ENCODE measurements around the gene DDR2.

The DDR2 gene

DNA sequence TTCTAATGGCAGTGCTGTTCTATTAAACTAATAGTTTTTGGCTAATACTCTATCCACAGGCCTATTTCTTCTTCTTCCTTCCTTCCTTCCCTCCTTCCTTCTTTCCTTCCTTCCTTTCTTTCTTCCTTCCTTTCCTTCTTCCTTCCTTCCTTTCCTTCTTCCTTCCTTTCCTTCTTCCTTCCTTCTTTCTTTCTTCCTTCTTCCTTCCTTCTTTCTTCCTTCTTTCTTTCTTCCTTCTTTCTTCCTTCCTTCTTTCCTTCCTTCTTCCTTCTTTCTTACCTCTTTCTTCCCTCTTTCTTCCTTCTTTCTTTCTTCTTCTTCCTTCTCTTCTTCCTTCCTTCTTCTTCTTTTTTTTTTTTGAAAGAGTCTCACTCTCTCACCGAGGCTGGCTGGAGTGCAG lies 197.0 kb downstream of the DDR2 start:
- no peak overlapping the region for H3K4me3 ChIP-seq (ENCODE audit: control insufficient read depth, low read depth, low read length)
- TF ChIP-seq, protein P1, sequence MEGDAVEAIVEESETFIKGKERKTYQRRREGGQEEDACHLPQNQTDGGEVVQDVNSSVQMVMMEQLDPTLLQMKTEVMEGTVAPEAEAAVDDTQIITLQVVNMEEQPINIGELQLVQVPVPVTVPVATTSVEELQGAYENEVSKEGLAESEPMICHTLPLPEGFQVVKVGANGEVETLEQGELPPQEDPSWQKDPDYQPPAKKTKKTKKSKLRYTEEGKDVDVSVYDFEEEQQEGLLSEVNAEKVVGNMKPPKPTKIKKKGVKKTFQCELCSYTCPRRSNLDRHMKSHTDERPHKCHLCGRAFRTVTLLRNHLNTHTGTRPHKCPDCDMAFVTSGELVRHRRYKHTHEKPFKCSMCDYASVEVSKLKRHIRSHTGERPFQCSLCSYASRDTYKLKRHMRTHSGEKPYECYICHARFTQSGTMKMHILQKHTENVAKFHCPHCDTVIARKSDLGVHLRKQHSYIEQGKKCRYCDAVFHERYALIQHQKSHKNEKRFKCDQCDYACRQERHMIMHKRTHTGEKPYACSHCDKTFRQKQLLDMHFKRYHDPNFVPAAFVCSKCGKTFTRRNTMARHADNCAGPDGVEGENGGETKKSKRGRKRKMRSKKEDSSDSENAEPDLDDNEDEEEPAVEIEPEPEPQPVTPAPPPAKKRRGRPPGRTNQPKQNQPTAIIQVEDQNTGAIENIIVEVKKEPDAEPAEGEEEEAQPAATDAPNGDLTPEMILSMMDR (conservative IDR thresholded peaks at IDR 0.05; ENCODE audit: control insufficient read depth, insufficient read depth, low read depth, low read length), result no peak
- no peak for DNase-seq (ENCODE audit: low read depth)

- DNase-seq (ENCODE audit: low read depth), result no peak
These were observed 200.2 kb downstream of the DDR2 start for GRCh38 chr1:162832470-162832869.

GRCh38 chr1:162835157-162835899 lies 203.1 kb downstream of the DDR2 start:
- no peak overlapping the region for H3K4me3 ChIP-seq (ENCODE audit: control insufficient read depth, low read depth, low read length)
- DNase-seq (ENCODE audit: low read depth), result peak; percentile 26
- TF ChIP-seq, protein P1 (conservative IDR thresholded peaks at IDR 0.05; ENCODE audit: control insufficient read depth, insufficient read depth, low read depth, low read length), result no peak

More at GRCh38 chr1:162832470-162832869, 200.2 kb downstream of the DDR2 start:
- TF ChIP-seq, protein P1 (conservative IDR thresholded peaks at IDR 0.05; ENCODE audit: control insufficient read depth, insufficient read depth, low read depth, low read length), result no peak
- no peak overlapping the region for H3K4me3 ChIP-seq (ENCODE audit: control insufficient read depth, low read depth, low read length)
